H9 (cell line): Measurements from ENCODE around the gene FAM114A1. TPM values are rescaled to one million over a fixed set of nuclear protein-coding genes. Genes with fewer than 3 reads are reported as not detected.

ENCODE experiments used
- DNase-seq: peaks from one replicate; pipeline ENCODE4 v3.0.0-alpha.2; 2017
- H2AFZ ChIP-seq: one replicate; pipeline ENCODE4 v1.6.1; 2013; ENCODE audit warnings: mild to moderate bottlenecking, low read length, control low read depth, moderate library complexity
- H2AK5ac ChIP-seq: 2 replicates; pipeline ENCODE4 v1.6.1; 2013; ENCODE audit warnings: low read length, control low read depth, mixed read lengths; ENCODE audit not compliant: insufficient read length
- H2BK120ac ChIP-seq: one replicate; pipeline ENCODE4 v1.6.1; 2013; ENCODE audit warnings: low read depth, mild to moderate bottlenecking, low read length, control low read depth, inconsistent platforms; ENCODE audit not compliant: poor library complexity, severe bottlenecking
- H2BK12ac ChIP-seq: 2 replicates; pipeline ENCODE4 v1.6.1; 2013; ENCODE audit warnings: low read length, control low read depth, mixed read lengths, low read depth; ENCODE audit not compliant: insufficient read length
- H2BK15ac ChIP-seq: 2 replicates; pipeline ENCODE4 v1.6.1; 2013; ENCODE audit warnings: low read depth, low read length, control low read depth
- H2BK20ac ChIP-seq: one replicate; pipeline ENCODE4 v1.6.1; 2013; ENCODE audit warnings: low read depth, mild to moderate bottlenecking, low read length, control low read depth, inconsistent platforms; ENCODE audit not compliant: poor library complexity, severe bottlenecking
- H2BK5ac ChIP-seq: 2 replicates; pipeline ENCODE4 v1.6.1; 2013; ENCODE audit warnings: low read length, control low read depth, mixed read lengths; ENCODE audit not compliant: insufficient read length
- H3K14ac ChIP-seq: 2 replicates; pipeline ENCODE4 v1.6.1; 2013; ENCODE audit warnings: low read length, control low read depth; ENCODE audit not compliant: insufficient read depth
- H3K18ac ChIP-seq: 2 replicates; pipeline ENCODE4 v1.6.1; 2013; ENCODE audit warnings: low read depth, mild to moderate bottlenecking, mixed read lengths, low read length, control low read depth; ENCODE audit not compliant: insufficient read length
- H3K23ac ChIP-seq: 2 replicates; pipeline ENCODE4 v1.6.1; 2013; ENCODE audit warnings: low read length, control low read depth, mixed read lengths, low read depth; ENCODE audit not compliant: insufficient read length
- H3K23me2 ChIP-seq: 2 replicates; pipeline ENCODE4 v1.6.1; 2013; ENCODE audit warnings: low read depth, mild to moderate bottlenecking, mixed read lengths, low read length, control low read depth; ENCODE audit not compliant: insufficient read length, poor library complexity, severe bottlenecking
- H3K27ac ChIP-seq: 2 replicates; pipeline ENCODE4 v1.5.1; 2013; ENCODE audit warnings: low read length, control low read depth, mixed read lengths, low read depth; ENCODE audit not compliant: insufficient read length
- H3K27me3 ChIP-seq: 2 replicates; pipeline ENCODE4 v1.6.1; 2013; ENCODE audit warnings: low read length, control low read depth, inconsistent platforms; ENCODE audit not compliant: insufficient read depth
- H3K4ac ChIP-seq: 2 replicates; pipeline ENCODE4 v1.6.1; 2013; ENCODE audit warnings: low read depth, mild to moderate bottlenecking, control low read depth, inconsistent platforms, low read length, moderate library complexity
- H3K4me1 ChIP-seq: 2 replicates; pipeline ENCODE4 v1.6.1; 2013; ENCODE audit warnings: low read length, control low read depth, inconsistent platforms; ENCODE audit not compliant: insufficient read depth
- H3K4me2 ChIP-seq: 2 replicates; pipeline ENCODE4 v1.6.1; 2013; ENCODE audit warnings: low read length, control low read depth, mixed read lengths; ENCODE audit not compliant: insufficient read length, insufficient read depth
- H3K56ac ChIP-seq: 2 replicates; pipeline ENCODE4 v1.6.1; 2013; ENCODE audit warnings: low read depth, mild to moderate bottlenecking, mixed read lengths, low read length, control low read depth; ENCODE audit not compliant: insufficient read length
- H3K79me1 ChIP-seq: 2 replicates; pipeline ENCODE4 v1.6.1; 2013; ENCODE audit warnings: low read depth, mild to moderate bottlenecking, moderate library complexity, low read length, control low read depth, inconsistent platforms; ENCODE audit not compliant: insufficient read depth, poor library complexity, severe bottlenecking
- H3K79me2 ChIP-seq: 2 replicates; pipeline ENCODE4 v1.6.1; 2013; ENCODE audit warnings: low read length, control low read depth, inconsistent platforms; ENCODE audit not compliant: insufficient read depth
- H3K9ac ChIP-seq: 2 replicates; pipeline ENCODE4 v1.6.1; 2013; ENCODE audit warnings: low read length, control low read depth, mixed read lengths; ENCODE audit not compliant: insufficient read length; ENCODE audit errors: extremely low read depth
- H3K9me3 ChIP-seq: one replicate; pipeline ENCODE4 v1.6.1; 2013; ENCODE audit warnings: low read depth, low read length, inconsistent platforms; ENCODE audit not compliant: control insufficient read depth
- H3T11ph ChIP-seq: one replicate; pipeline ENCODE4 v1.6.1; 2013; ENCODE audit warnings: mild to moderate bottlenecking, low read length, control low read depth, inconsistent platforms
- H4K20me1 ChIP-seq: one replicate; pipeline ENCODE4 v1.6.1; 2013; ENCODE audit not compliant: control insufficient read depth, insufficient read length, insufficient read depth
- H4K5ac ChIP-seq: 2 replicates; pipeline ENCODE4 v1.6.1; 2013; ENCODE audit warnings: low read depth, mild to moderate bottlenecking, mixed read lengths, low read length, control low read depth; ENCODE audit not compliant: insufficient read length
- H4K8ac ChIP-seq: replicated peaks from 2 replicates; pipeline ENCODE4 v1.6.1; 2013; ENCODE audit warnings: low read length, control low read depth, mixed read lengths, low read depth; ENCODE audit not compliant: insufficient read length
- H4K91ac ChIP-seq: 2 replicates; pipeline ENCODE4 v1.6.1; 2013; ENCODE audit warnings: low read depth, mild to moderate bottlenecking, moderate library complexity, mixed read lengths, low read length, control low read depth; ENCODE audit not compliant: insufficient read length
- H3K27ac Mint-ChIP-seq, 3 experiments: 2 replicates in 2 of 3; 3 replicates in 1 of 3; pipeline ENCODE4 v1.8.0; 2020 to 2021; ENCODE audit warnings: mixed read lengths in 3 of 3, mild to moderate bottlenecking in 1 of 3, moderate library complexity in 1 of 3
- H3K27me3 Mint-ChIP-seq: 2 replicates; pipeline ENCODE4 v1.8.0; 2021; ENCODE audit warnings: low read depth, mild to moderate bottlenecking, moderate library complexity, mixed read lengths
- H3K36me3 Mint-ChIP-seq, 3 experiments: 2 replicates in 2 of 3; 3 replicates in 1 of 3; pipeline ENCODE4 v1.8.0; 2020 to 2021; ENCODE audit warnings: low read depth in 3 of 3, mixed read lengths in 3 of 3; ENCODE audit not compliant: insufficient read depth in 1 of 3
- H3K4me1 Mint-ChIP-seq, 2 experiments: 2 replicates each; pipeline ENCODE4 v1.8.0; 2020; ENCODE audit warnings: mixed read lengths in 2 of 2
- H3K4me3 Mint-ChIP-seq, 2 experiments: 2 replicates in 1 of 2; 3 replicates in 1 of 2; pipeline ENCODE4 v1.8.0; 2020 to 2021; ENCODE audit warnings: mild to moderate bottlenecking in 2 of 2, mixed read lengths in 2 of 2, moderate library complexity in 1 of 2
- H3K9me3 Mint-ChIP-seq, 2 experiments: 2 replicates in 1 of 2; 3 replicates in 1 of 2; pipeline ENCODE4 v1.8.0; 2020; ENCODE audit warnings: mild to moderate bottlenecking in 2 of 2, mixed read lengths in 2 of 2, moderate library complexity in 1 of 2
- CTCF ChIP-seq: fragments of 200-600 bp; sonication (generic); conservative IDR thresholded peaks from 3 replicates; pipeline ENCODE4 v1.8.0; 2021; ENCODE audit warnings: antibody characterized with exemption, mild to moderate bottlenecking
- WGBS: extraction: QIAGEN DNeasy Blood & Tissue Kit; methylation state at CpG from one replicate; pipeline ENCODE4 v1.1.7; 2013; ENCODE audit warnings: missing lambda C conversion rate, low lambda C conversion rate, mixed read lengths; ENCODE audit not compliant: insufficient read length; ENCODE audit errors: extremely low coverage; 5-methylcytosine and 5-hydroxymethylcytosine counted together
- total RNA-seq: library from RNA; stranded (reverse); gene quantifications from 2 replicates; pipeline ENCODE4 v1.2.1, GENCODE V29; 2021

Gene FAM114A1
- total RNA-seq, 1 experiment from 2014 or later: 9.9 TPM

- Histone ChIP-seq H3T11ph (no peak overlapping the region), H4K20me1 (no peaks in the 10 kb centered on the region)
Observed at GRCh38 chr4:38902221-38902620, 34.6 kb downstream of the FAM114A1 start.

More at GRCh38 chr4:38902221-38902620, 34.6 kb downstream of the FAM114A1 start:
- no peak overlapping the region for H2BK120ac ChIP-seq
- no peak overlapping the region for H2BK20ac ChIP-seq
- H3K23ac ChIP-seq: no peak overlapping the region
- H3K4me1 Mint-ChIP-seq: no peaks in the 10 kb centered on the region
- no peak overlapping the region for H4K91ac ChIP-seq
- H3K36me3 Mint-ChIP-seq: peaks cover 0 to 4% (median 0%) of the 10 kb centered on the region in 3 experiments; a peak in 2 of 7 replicates
- H3K18ac ChIP-seq: no peak overlapping the region
- no peak overlapping the region for H2BK15ac ChIP-seq
- H3K4ac ChIP-seq: no peak overlapping the region
- H2BK5ac ChIP-seq: no peak overlapping the region
- no peak overlapping the region for H3K27ac Mint-ChIP-seq
- no peak overlapping the region for H2AK5ac ChIP-seq
- H2AFZ ChIP-seq: no peak overlapping the region
- H3K4me3 Mint-ChIP-seq: no peak overlapping the region
- no peak overlapping the region for H3K14ac ChIP-seq
- no peaks in the 10 kb centered on the region for H3K9me3 Mint-ChIP-seq
- H3K27me3 ChIP-seq: no peaks in the 10 kb centered on the region
- no peak overlapping the region for H3K56ac ChIP-seq
- H3K27me3 Mint-ChIP-seq: no peaks in the 10 kb centered on the region
- no peak overlapping the region for H3K27ac ChIP-seq
- no peak overlapping the region for H3K9ac ChIP-seq
- WGBS: no CpG with 5 or more reads among the region's 5 CpGs
- H3K79me2 ChIP-seq: no peaks in the 10 kb centered on the region
- H4K5ac ChIP-seq: no peak overlapping the region
- no peak overlapping the region for H3K4me2 ChIP-seq
- H3K4me1 ChIP-seq: no peaks in the 10 kb centered on the region
- DNase-seq: no peak
- H3K23me2 ChIP-seq: no peaks in the 10 kb centered on the region
- no peak overlapping the region for H4K8ac ChIP-seq
- TF ChIP-seq CTCF: no peak
- H3K9me3 ChIP-seq: no peaks in the 10 kb centered on the region
- no peaks in the 10 kb centered on the region for H3K79me1 ChIP-seq
- H2BK12ac ChIP-seq: no peak overlapping the region
